Measurements from ENCODE around the gene NOX4.
"Not testable (repeated sequence)": the region's sequence is repeated elsewhere in the genome, so short reads cannot be mapped to it uniquely, and the experiment has no call there.

NOX4 gene

GRCh38 chr11:89421718-89422117, 69.5 kb downstream of the NOX4 start:
- Histone ChIP-seq H3K27ac (ENCODE audit: low read length, poor library complexity, severe bottlenecking) (no peak overlapping the region), H4K8ac (ENCODE audit: low read length) (no peak overlapping the region), H3K4me3 (ENCODE audit: insufficient read depth in 1 of 2, low read depth in 1 of 2, low read length in 2 of 2) (no peak overlapping the region), H3K27me3 (ENCODE audit: control insufficient read depth in 1 of 2, insufficient read depth in 1 of 2, low read length in 2 of 2) (no peaks in the 10 kb centered on the region), H3K9ac (ENCODE audit: low read length) (no peak overlapping the region), H3K9me3 (ENCODE audit: control insufficient read depth, low read length) (no peaks in the 10 kb centered on the region), H2BK120ac (ENCODE audit: low read depth, low read length) (no peak overlapping the region), H3K4me1 (ENCODE audit: control insufficient read depth, insufficient read depth, low read depth, low read length) (no peaks in the 10 kb centered on the region), H2BK5ac (ENCODE audit: low read depth, low read length, poor library complexity, severe bottlenecking) (no peak overlapping the region), H3K4ac (ENCODE audit: low read depth in 1 of 2, low read length in 2 of 2) (no peak overlapping the region), H3K14ac (ENCODE audit: low read length in 2 of 2) (no peak overlapping the region), H2BK15ac (ENCODE audit: low read depth, poor library complexity, severe bottlenecking) (no peak overlapping the region), H4K91ac (ENCODE audit: low read length) (no peak overlapping the region), H3K79me1 (replicated peaks; ENCODE audit: low read length, poor library complexity, severe bottlenecking) (no peaks in the 10 kb centered on the region), H2AFZ (ENCODE audit: low read depth, low read length) (no peak overlapping the region), H3K23ac (ENCODE audit: low read length in 2 of 2) (no peak overlapping the region), H3K4me2 (ENCODE audit: low read length, poor library complexity, severe bottlenecking) (no peak overlapping the region), H3K18ac (ENCODE audit: low read depth in 1 of 2, low read length in 2 of 2) (no peak overlapping the region), H2BK12ac (ENCODE audit: low read length in 2 of 2) (no peak overlapping the region), H3K36me3 (ENCODE audit: control insufficient read depth in 1 of 2, insufficient read depth in 2 of 2, low read depth in 1 of 2, low read length in 2 of 2) (peaks cover 0 to 5% of the 10 kb centered on the region in 2 experiments), H2AK5ac (ENCODE audit: low read length, severe bottlenecking) (no peak overlapping the region)
- DNase-seq: no peak
- 71% methylated on average over 1 of the region's 2 CpGs for WGBS

GRCh38 chr11:89420981-89421380, 70.2 kb downstream of the NOX4 start:
- Histone ChIP-seq H3K9me3 (ENCODE audit: control insufficient read depth, low read length) (no peaks in the 10 kb centered on the region), H3K27me3 (ENCODE audit: control insufficient read depth in 1 of 2, insufficient read depth in 1 of 2, low read length in 2 of 2) (no peaks in the 10 kb centered on the region), H3K4ac (ENCODE audit: low read depth in 1 of 2, low read length in 2 of 2) (no peak overlapping the region), H3K27ac (ENCODE audit: low read length, poor library complexity, severe bottlenecking) (no peak overlapping the region), H4K8ac (ENCODE audit: low read length) (no peak overlapping the region), H3K79me1 (replicated peaks; ENCODE audit: low read length, poor library complexity, severe bottlenecking) (no peaks in the 10 kb centered on the region), H2BK5ac (ENCODE audit: low read depth, low read length, poor library complexity, severe bottlenecking) (no peak overlapping the region), H2BK12ac (ENCODE audit: low read length in 2 of 2) (no peak overlapping the region), H3K9ac (ENCODE audit: low read length) (no peak overlapping the region), H3K4me1 (ENCODE audit: control insufficient read depth, insufficient read depth, low read depth, low read length) (no peaks in the 10 kb centered on the region), H3K18ac (ENCODE audit: low read depth in 1 of 2, low read length in 2 of 2) (no peak overlapping the region), H3K23ac (ENCODE audit: low read length in 2 of 2) (no peak overlapping the region), H4K91ac (ENCODE audit: low read length) (no peak overlapping the region), H2BK120ac (ENCODE audit: low read depth, low read length) (no peak overlapping the region), H3K14ac (ENCODE audit: low read length in 2 of 2) (no peak overlapping the region), H2AFZ (ENCODE audit: low read depth, low read length) (no peak overlapping the region), H3K4me2 (ENCODE audit: low read length, poor library complexity, severe bottlenecking) (no peak overlapping the region), H2AK5ac (ENCODE audit: low read length, severe bottlenecking) (no peak overlapping the region), H2BK15ac (ENCODE audit: low read depth, poor library complexity, severe bottlenecking) (no peak overlapping the region), H3K36me3 (ENCODE audit: control insufficient read depth in 1 of 2, insufficient read depth in 2 of 2, low read depth in 1 of 2, low read length in 2 of 2) (no peaks in the 10 kb centered on the region), H3K4me3 (ENCODE audit: insufficient read depth in 1 of 2, low read depth in 1 of 2, low read length in 2 of 2) (no peak overlapping the region)
- 86% methylated on average over 2 of the region's 3 CpGs for WGBS
- no peak for DNase-seq

GRCh38 chr11:89416961-89417360, 74.2 kb downstream of the NOX4 start:
- H2BK5ac ChIP-seq (ENCODE audit: low read depth, low read length, poor library complexity, severe bottlenecking): no peak overlapping the region
- H3K4ac ChIP-seq (ENCODE audit: low read depth in 1 of 2, low read length in 2 of 2): no peak overlapping the region
- no peak overlapping the region for H3K9ac ChIP-seq (ENCODE audit: low read length)
- H2AK5ac ChIP-seq (ENCODE audit: low read length, severe bottlenecking): no peak overlapping the region
- no peaks in the 10 kb centered on the region for H3K4me1 ChIP-seq (ENCODE audit: control insufficient read depth, insufficient read depth, low read depth, low read length)
- H3K36me3 ChIP-seq (ENCODE audit: control insufficient read depth in 1 of 2, insufficient read depth in 2 of 2, low read depth in 1 of 2, low read length in 2 of 2): no peaks in the 10 kb centered on the region
- no peak for DNase-seq
- H2AFZ ChIP-seq (ENCODE audit: low read depth, low read length): no peak overlapping the region
- no peak overlapping the region for H2BK15ac ChIP-seq (ENCODE audit: low read depth, poor library complexity, severe bottlenecking)
- no peaks in the 10 kb centered on the region for H3K79me1 ChIP-seq (replicated peaks; ENCODE audit: low read length, poor library complexity, severe bottlenecking)
- H2BK120ac ChIP-seq (ENCODE audit: low read depth, low read length): no peak overlapping the region
- no peak overlapping the region for H3K4me2 ChIP-seq (ENCODE audit: low read length, poor library complexity, severe bottlenecking)
- H4K91ac ChIP-seq (ENCODE audit: low read length): no peak overlapping the region
- no peaks in the 10 kb centered on the region for H3K27me3 ChIP-seq (ENCODE audit: control insufficient read depth in 1 of 2, insufficient read depth in 1 of 2, low read length in 2 of 2)
- no peak overlapping the region for H3K14ac ChIP-seq (ENCODE audit: low read length in 2 of 2)
- no peak overlapping the region for H2BK12ac ChIP-seq (ENCODE audit: low read length in 2 of 2)
- no peak overlapping the region for H3K18ac ChIP-seq (ENCODE audit: low read depth in 1 of 2, low read length in 2 of 2)
- H4K8ac ChIP-seq (ENCODE audit: low read length): no peak overlapping the region
- H3K23ac ChIP-seq (ENCODE audit: low read length in 2 of 2): no peak overlapping the region
- no peak overlapping the region for H3K27ac ChIP-seq (ENCODE audit: low read length, poor library complexity, severe bottlenecking)
- H3K4me3 ChIP-seq (ENCODE audit: insufficient read depth in 1 of 2, low read depth in 1 of 2, low read length in 2 of 2): no peak overlapping the region
- no peaks in the 10 kb centered on the region for H3K9me3 ChIP-seq (ENCODE audit: control insufficient read depth, low read length)
- WGBS: no CpG with 5 or more reads among the region's 2 CpGs

DNA sequence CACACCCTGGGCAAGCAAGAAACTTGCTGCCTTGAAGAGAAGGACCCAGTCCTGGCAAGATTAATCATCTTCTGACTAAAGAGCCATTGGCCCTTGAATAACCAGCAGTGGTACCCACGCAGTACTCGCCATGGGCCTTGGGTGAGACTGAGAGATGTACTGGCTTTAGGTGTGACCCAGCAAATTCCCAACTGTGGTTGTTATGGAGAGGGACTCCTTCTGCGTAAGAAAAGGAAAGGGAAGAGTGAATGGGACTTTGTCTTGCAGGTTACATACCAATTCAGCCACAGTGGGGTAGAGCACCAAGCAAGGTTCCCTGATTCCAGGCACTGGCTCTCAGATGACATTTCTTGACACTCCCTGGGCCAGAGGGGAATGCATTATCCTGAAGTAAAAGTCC, 80.1 kb downstream of the NOX4 start:
- H3K36me3 ChIP-seq (ENCODE audit: control insufficient read depth in 1 of 2, insufficient read depth in 2 of 2, low read depth in 1 of 2, low read length in 2 of 2); H2AK5ac ChIP-seq (ENCODE audit: low read length, severe bottlenecking); H2BK5ac ChIP-seq (ENCODE audit: low read depth, low read length, poor library complexity, severe bottlenecking); H4K8ac ChIP-seq (ENCODE audit: low read length); H4K91ac ChIP-seq (ENCODE audit: low read length); H3K27me3 ChIP-seq (ENCODE audit: control insufficient read depth in 1 of 2, insufficient read depth in 1 of 2, low read length in 2 of 2); H3K79me1 ChIP-seq (replicated peaks; ENCODE audit: low read length, poor library complexity, severe bottlenecking); H3K9me3 ChIP-seq (ENCODE audit: control insufficient read depth, low read length); H3K27ac ChIP-seq (ENCODE audit: low read length, poor library complexity, severe bottlenecking); H3K4me2 ChIP-seq (ENCODE audit: low read length, poor library complexity, severe bottlenecking); H3K9ac ChIP-seq (ENCODE audit: low read length); H3K4me3 ChIP-seq (ENCODE audit: insufficient read depth in 1 of 2, low read depth in 1 of 2, low read length in 2 of 2); DNase-seq; H3K18ac ChIP-seq (ENCODE audit: low read depth in 1 of 2, low read length in 2 of 2); H2AFZ ChIP-seq (ENCODE audit: low read depth, low read length); H2BK12ac ChIP-seq (ENCODE audit: low read length in 2 of 2); H3K14ac ChIP-seq (ENCODE audit: low read length in 2 of 2); H3K23ac ChIP-seq (ENCODE audit: low read length in 2 of 2); H3K4ac ChIP-seq (ENCODE audit: low read depth in 1 of 2, low read length in 2 of 2); H2BK15ac ChIP-seq (ENCODE audit: low read depth, poor library complexity, severe bottlenecking); H3K4me1 ChIP-seq (ENCODE audit: control insufficient read depth, insufficient read depth, low read depth, low read length); H2BK120ac ChIP-seq (ENCODE audit: low read depth, low read length): not testable (repeated sequence)
- WGBS: 95% methylated on average over 3 of the region's 3 CpGs

Measured in mesenchymal stem cell (in vitro differentiated cells and primary cell).